ENCODE data around the gene IGFBP1. TPM values are rescaled to one million over a fixed set of nuclear protein-coding genes. Genes with fewer than 3 reads are reported as not detected.

IGFBP1 gene
- total RNA-seq, 6 donors from 2014 or later, result 0.17 to 0.23 TPM; not detected in 4

DNA sequence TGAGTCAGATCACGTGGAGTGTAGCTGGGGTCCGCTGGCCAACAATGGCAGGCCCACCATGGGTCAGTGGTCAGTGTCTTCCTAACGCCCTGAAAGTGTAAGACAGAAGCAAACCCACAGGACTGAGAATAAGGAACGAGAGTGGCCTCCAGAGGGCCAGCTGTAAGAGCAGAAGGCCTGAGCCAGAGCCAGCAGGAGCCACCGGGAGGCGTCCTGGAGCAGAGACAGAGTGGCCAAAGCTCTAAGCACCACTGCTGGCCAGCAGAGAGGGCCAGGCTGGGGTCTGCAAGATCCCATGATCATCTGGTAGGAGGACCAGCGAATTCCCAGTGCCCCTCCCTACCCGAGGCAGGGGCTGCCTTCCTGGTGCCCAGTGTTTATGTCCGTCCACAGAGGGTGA lies 24.6 kb upstream of the IGFBP1 start:
- DNase-seq (no peak), ATAC-seq (ENCODE audit: low FRiP score in 2 of 2) (no peak)
- WGBS, 2 donors, result 69 to 83% methylated on average over 6 to 8 of the region's 9 CpGs
- Histone ChIP-seq H3K36me3 (no peaks in the 10 kb centered on the region), H3K4me1 (peaks cover 0 to 9% (median 0%) of the 10 kb centered on the region in 4 donors), H3K27ac (no peak overlapping the region), H3K27me3 (no peaks in the 10 kb centered on the region), H3K9me3 (no peaks in the 10 kb centered on the region), H3K4me3 (no peak overlapping the region)
- TF ChIP-seq POLR2A (IDR thresholded peaks at IDR 0.05), result no peak
- no peak for TF ChIP-seq EP300 (IDR thresholded peaks at IDR 0.05)
- TF ChIP-seq POLR2AphosphoS5 (IDR thresholded peaks at IDR 0.05), result no peak
- TF ChIP-seq, protein P1, sequence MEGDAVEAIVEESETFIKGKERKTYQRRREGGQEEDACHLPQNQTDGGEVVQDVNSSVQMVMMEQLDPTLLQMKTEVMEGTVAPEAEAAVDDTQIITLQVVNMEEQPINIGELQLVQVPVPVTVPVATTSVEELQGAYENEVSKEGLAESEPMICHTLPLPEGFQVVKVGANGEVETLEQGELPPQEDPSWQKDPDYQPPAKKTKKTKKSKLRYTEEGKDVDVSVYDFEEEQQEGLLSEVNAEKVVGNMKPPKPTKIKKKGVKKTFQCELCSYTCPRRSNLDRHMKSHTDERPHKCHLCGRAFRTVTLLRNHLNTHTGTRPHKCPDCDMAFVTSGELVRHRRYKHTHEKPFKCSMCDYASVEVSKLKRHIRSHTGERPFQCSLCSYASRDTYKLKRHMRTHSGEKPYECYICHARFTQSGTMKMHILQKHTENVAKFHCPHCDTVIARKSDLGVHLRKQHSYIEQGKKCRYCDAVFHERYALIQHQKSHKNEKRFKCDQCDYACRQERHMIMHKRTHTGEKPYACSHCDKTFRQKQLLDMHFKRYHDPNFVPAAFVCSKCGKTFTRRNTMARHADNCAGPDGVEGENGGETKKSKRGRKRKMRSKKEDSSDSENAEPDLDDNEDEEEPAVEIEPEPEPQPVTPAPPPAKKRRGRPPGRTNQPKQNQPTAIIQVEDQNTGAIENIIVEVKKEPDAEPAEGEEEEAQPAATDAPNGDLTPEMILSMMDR (IDR thresholded peaks at IDR 0.05), result no peak

DNA sequence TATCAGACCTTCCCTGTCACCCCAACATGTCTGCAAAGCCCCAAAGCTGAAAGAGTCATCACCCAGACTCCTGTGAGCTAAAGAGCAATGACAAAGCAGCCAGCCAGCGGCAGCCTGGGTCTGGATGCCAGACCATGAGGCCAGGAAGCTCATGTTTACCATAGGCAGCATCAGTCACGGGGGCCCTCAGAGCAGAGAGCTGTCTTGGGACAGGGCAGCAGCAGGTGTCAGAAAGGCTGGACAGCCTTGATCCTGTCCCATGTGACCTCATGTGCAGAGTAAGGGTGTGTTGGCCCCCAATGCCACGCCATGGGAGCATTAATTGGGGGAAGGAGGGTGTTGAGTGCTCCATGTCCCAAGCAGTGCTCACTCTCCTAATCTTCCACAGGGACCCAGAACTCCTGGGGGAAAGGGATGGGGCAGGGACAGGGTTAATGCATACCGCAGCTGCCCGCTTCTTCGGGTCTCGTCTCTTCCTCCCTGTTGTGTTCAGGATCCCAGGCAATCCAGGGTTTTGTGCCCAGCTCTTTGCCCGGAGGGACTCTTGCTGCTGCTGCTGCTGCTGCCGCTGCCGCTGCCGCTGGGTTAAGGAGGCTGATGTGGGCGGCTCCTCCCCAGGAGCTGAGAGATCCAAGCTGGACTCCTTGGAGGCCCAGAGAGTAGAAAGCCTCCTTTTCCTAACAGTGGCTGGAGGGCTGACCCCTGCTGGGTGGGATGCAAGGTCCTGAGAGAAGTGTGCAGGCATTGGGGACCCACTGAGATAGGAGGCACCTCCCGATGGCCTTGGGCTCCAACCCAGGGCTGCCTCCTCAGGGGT lies 22.5 kb upstream of the IGFBP1 start:
- no peak for DNase-seq
- 77 to 84% methylated on average over 11 to 13 of the region's 13 CpGs for WGBS, 2 donors

DNA sequence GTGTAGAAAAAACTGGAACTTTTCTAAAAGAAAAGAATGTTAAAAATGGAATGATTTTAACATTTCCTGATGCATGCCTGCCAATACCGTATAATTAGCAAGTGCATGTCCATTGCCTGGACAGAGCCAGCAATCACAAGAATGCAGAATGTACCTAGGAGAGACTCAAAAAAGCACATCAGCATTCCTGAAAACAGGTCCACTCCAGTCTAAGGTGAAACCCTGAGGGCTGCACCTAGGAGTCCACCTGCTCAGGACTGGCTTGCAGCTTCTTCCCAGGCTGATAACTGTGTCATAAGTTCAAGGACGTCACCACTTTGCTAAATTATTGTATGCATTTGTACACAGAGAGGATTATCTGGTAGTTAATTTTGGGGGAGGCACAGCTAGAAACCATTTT lies 20.8 kb upstream of the IGFBP1 start:
- Histone ChIP-seq H3K36me3 (no peaks in the 10 kb centered on the region), H3K27me3 (no peaks in the 10 kb centered on the region), H3K9me3 (no peaks in the 10 kb centered on the region), H3K4me3 (no peak overlapping the region), H3K27ac (no peak overlapping the region), H3K4me1 (peaks cover 0 to 9% (median 0%) of the 10 kb centered on the region in 4 donors)
- whole genome bisulfite sequencing, 2 donors, result 73 to 81% methylated on average over 2 of the region's 2 CpGs
- TF ChIP-seq POLR2A (IDR thresholded peaks at IDR 0.05) (no peak), EP300 (IDR thresholded peaks at IDR 0.05) (no peak), POLR2AphosphoS5 (IDR thresholded peaks at IDR 0.05) (no peak)
- TF ChIP-seq, protein P1 (IDR thresholded peaks at IDR 0.05), result no peak
- DNase-seq (no peak), ATAC-seq (ENCODE audit: low FRiP score in 2 of 2) (no peak)

More for the DNA sequence above, 22.5 kb upstream of the IGFBP1 start:
- no peaks in the 10 kb centered on the region for H3K9me3 ChIP-seq
- no peak overlapping the region for H3K4me3 ChIP-seq
- no peak for ATAC-seq (ENCODE audit: low FRiP score in 2 of 2)
- H3K27ac ChIP-seq, result no peak overlapping the region
- H3K4me1 ChIP-seq, result peaks cover 0 to 9% (median 0%) of the 10 kb centered on the region in 4 donors
- no peaks in the 10 kb centered on the region for H3K36me3 ChIP-seq
- TF ChIP-seq POLR2A (IDR thresholded peaks at IDR 0.05) (no peak), EP300 (IDR thresholded peaks at IDR 0.05) (no peak), POLR2AphosphoS5 (IDR thresholded peaks at IDR 0.05) (no peak)
- TF ChIP-seq, protein P1 (IDR thresholded peaks at IDR 0.05), result no peak
- H3K27me3 ChIP-seq, result no peaks in the 10 kb centered on the region

DNA sequence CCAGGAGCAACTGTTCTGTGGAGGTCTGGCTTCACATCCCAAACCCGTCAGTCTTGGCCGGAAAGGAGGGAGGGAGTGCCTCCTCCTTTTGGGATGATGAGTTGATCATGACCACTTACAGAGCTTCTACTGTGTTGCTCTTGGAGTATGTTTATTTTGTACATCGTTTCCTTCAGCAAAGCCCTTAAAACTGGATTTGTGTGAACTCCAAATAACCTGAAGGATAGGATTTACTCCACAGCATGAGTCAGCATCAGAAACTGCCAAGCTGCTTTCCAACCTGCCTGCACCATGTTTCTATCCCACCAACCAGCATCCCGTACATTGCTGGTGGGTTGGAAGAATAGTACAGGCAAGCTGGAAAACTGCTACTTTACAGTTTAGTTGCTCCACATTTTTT lies 18.9 kb upstream of the IGFBP1 start:
- H3K9me3 ChIP-seq, result no peaks in the 10 kb centered on the region
- no peak for ATAC-seq (ENCODE audit: low FRiP score in 2 of 2)
- WGBS, 2 donors, result 70 to 78% methylated on average over 4 of the region's 4 CpGs
- H3K27ac ChIP-seq, result no peak overlapping the region
- TF ChIP-seq, protein P1 (IDR thresholded peaks at IDR 0.05), result no peak
- no peak for TF ChIP-seq EP300 (IDR thresholded peaks at IDR 0.05)
- TF ChIP-seq POLR2A (IDR thresholded peaks at IDR 0.05), result no peak
- TF ChIP-seq POLR2AphosphoS5 (IDR thresholded peaks at IDR 0.05), result no peak
- no peak overlapping the region for H3K4me3 ChIP-seq
- H3K36me3 ChIP-seq, result no peaks in the 10 kb centered on the region
- no peak for DNase-seq
- no peaks in the 10 kb centered on the region for H3K27me3 ChIP-seq
- peaks cover 0 to 8% (median 0%) of the 10 kb centered on the region in 4 donors for H3K4me1 ChIP-seq

Data from upper lobe of left lung (tissue), 6 donors.